ENCODE results near the gene ANAPC2. TPM values are rescaled to one million over a fixed set of nuclear protein-coding genes. Genes with fewer than 3 reads are reported as not detected.

Gene ANAPC2
- total and polyA plus RNA-seq, 8 donors: 42.1 to 58.8 (median 44.4) TPM

GRCh38 chr9:137159105-137160053 lies 29.0 kb downstream of the ANAPC2 start:
- no peak overlapping the region for H3K27ac ChIP-seq
- H3K4me1 ChIP-seq: peaks cover 6 to 26% of the 10 kb centered on the region in 2 donors
- intact Hi-C loops (cut with DNase I): no loop called here
- H3K27me3 ChIP-seq: peaks cover 61 to 100% of the 10 kb centered on the region in 2 donors
- no peak overlapping the region for H3K4me3 ChIP-seq
- no peaks in the 10 kb centered on the region for H3K9me3 ChIP-seq
- no peaks in the 10 kb centered on the region for H3K36me3 ChIP-seq
- ATAC-seq: no peak
- no peak for DNase-seq
- TF ChIP-seq CTCF (IDR thresholded peaks at IDR 0.05): no peak

- no peak for TF ChIP-seq CTCF (IDR thresholded peaks at IDR 0.05)
- Histone ChIP-seq H3K4me3 (no peak overlapping the region), H3K27me3 (peaks cover 54 to 94% of the 10 kb centered on the region in 2 donors), H3K4me1 (peaks cover 6 to 26% of the 10 kb centered on the region in 2 donors), H3K27ac (no peak overlapping the region), H3K9me3 (no peaks in the 10 kb centered on the region), H3K36me3 (no peaks in the 10 kb centered on the region)
- no peak for DNase-seq
- no peak for ATAC-seq
- intact Hi-C loops (cut with DNase I): no loop called here
Measured at GRCh38 chr9:137158625-137159024, 29.7 kb downstream of the ANAPC2 start.

GRCh38 chr9:137157618-137158415 lies 30.5 kb downstream of the ANAPC2 start:
- Histone ChIP-seq H3K4me3 (no peak overlapping the region), H3K36me3 (no peaks in the 10 kb centered on the region), H3K27ac (no peak overlapping the region), H3K27me3 (peaks cover 45 to 86% of the 10 kb centered on the region in 2 donors), H3K4me1 (peaks cover 2 to 18% of the 10 kb centered on the region in 2 donors), H3K9me3 (no peaks in the 10 kb centered on the region)
- ATAC-seq (no peak), DNase-seq (no peak)
- intact Hi-C loops (cut with DNase I): no loop called here
- TF ChIP-seq CTCF (IDR thresholded peaks at IDR 0.05): no peak

GRCh38 chr9:137156567-137157375 lies 31.6 kb downstream of the ANAPC2 start:
- H3K4me3 ChIP-seq: no peak overlapping the region
- no peaks in the 10 kb centered on the region for H3K9me3 ChIP-seq
- H3K36me3 ChIP-seq: no peaks in the 10 kb centered on the region
- no peak for TF ChIP-seq CTCF (IDR thresholded peaks at IDR 0.05)
- ATAC-seq (peak; percentile 76), DNase-seq (no peak)
- H3K4me1 ChIP-seq: peaks cover 0 to 9% of the 10 kb centered on the region in 2 donors
- H3K27ac ChIP-seq: no peak overlapping the region
- intact Hi-C loops (cut with DNase I): no loop called here
- H3K27me3 ChIP-seq: peaks cover 35 to 76% of the 10 kb centered on the region in 2 donors

All from left lung (tissue), 10 donors.